HepG2 (cell line): ENCODE measurements around the gene JTB. TPM values are rescaled to one million over a fixed set of nuclear protein-coding genes. Genes with fewer than 3 reads are reported as not detected.

Source experiments
- BCLAF1 ChIP-seq: fragments of 450-650 bp; IDR thresholded peaks from 2 replicates; pipeline ENCODE4 v1.6.1; 2017; ENCODE audit warnings: mild to moderate bottlenecking
- DDIT3 ChIP-seq: sonication (generic); formaldehyde crosslinking; IDR thresholded peaks from 2 replicates; pipeline ENCODE4 v1.4.0; 2020; ENCODE audit warnings: mild to moderate bottlenecking, missing genetic modification reagents
- ELF3 ChIP-seq: IDR thresholded peaks from 2 replicates; pipeline ENCODE4 v1.6.1; 2016; ENCODE audit warnings: missing genetic modification reagents, missing compliant biosample characterization
- FOXP4 ChIP-seq: sonication (generic); formaldehyde crosslinking; IDR thresholded peaks from 2 replicates; pipeline ENCODE4 v1.4.0; 2020; ENCODE audit warnings: missing genetic modification reagents
- MAZ ChIP-seq, 2 experiments: sonication (generic) in 1 of 2; formaldehyde crosslinking in 1 of 2; IDR thresholded peaks; 2 replicates each; pipeline versions ENCODE4 v1.5.0 to v1.6.1; 2012 to 2020; ENCODE audit warnings: low read depth in 2 of 2, mild to moderate bottlenecking in 2 of 2, borderline replicate concordance in 1 of 2, improper control_type of control experiment in 1 of 2, low read length in 1 of 2, missing genetic modification reagents in 1 of 2, moderate library complexity in 1 of 2
- MTA3 ChIP-seq: sonication (generic); formaldehyde crosslinking; IDR thresholded peaks from 2 replicates; pipeline ENCODE4 v1.4.0; 2020; ENCODE audit warnings: missing genetic modification reagents
- MXI1 ChIP-seq: IDR thresholded peaks from 3 replicates; pipeline ENCODE4 v1.6.1; 2012; ENCODE audit warnings: low read depth, low read length, inconsistent platforms, borderline replicate concordance
- NBN ChIP-seq: fragments of 450-650 bp; conservative IDR thresholded peaks from 2 replicates; pipeline ENCODE4 v1.6.1; 2017
- NRL ChIP-seq: sonication (generic); formaldehyde crosslinking; IDR thresholded peaks from 2 replicates; pipeline ENCODE4 v1.5.0; 2020; ENCODE audit warnings: missing genetic modification reagents, mild to moderate bottlenecking, moderate library complexity, borderline replicate concordance
- PHF5A ChIP-seq: IDR thresholded peaks from one replicate; pipeline ENCODE4 v1.6.1; 2018; ENCODE audit warnings: low read depth, missing genetic modification reagents; ENCODE audit not compliant: unreplicated experiment
- POGZ ChIP-seq: sonication (generic); formaldehyde crosslinking; IDR thresholded peaks from 2 replicates; pipeline ENCODE4 v1.4.0; 2020; ENCODE audit warnings: mild to moderate bottlenecking, missing genetic modification reagents
- RBM39 ChIP-seq: fragments of 200-400 bp; formaldehyde crosslinking; IDR thresholded peaks from one replicate; pipeline ENCODE4 v1.6.1; 2018; ENCODE audit warnings: antibody characterized with exemption, mild to moderate bottlenecking, low read depth, low read length; ENCODE audit not compliant: poor library complexity, severe bottlenecking
- RFXANK ChIP-seq: IDR thresholded peaks from 2 replicates; pipeline ENCODE4 v1.6.1; 2016
- SMC3 ChIP-seq: IDR thresholded peaks from 2 replicates; pipeline ENCODE4 v1.6.1; 2011; ENCODE audit warnings: low read length, improper control_type of control experiment
- TSC22D2 ChIP-seq: sonication (generic); formaldehyde crosslinking; IDR thresholded peaks from 2 replicates; pipeline ENCODE4 v1.5.1; 2020; ENCODE audit warnings: missing genetic modification reagents, mild to moderate bottlenecking, borderline replicate concordance
- ZNF563 ChIP-seq: sonication (generic); formaldehyde crosslinking; IDR thresholded peaks from 2 replicates; pipeline ENCODE4 v1.8.0; 2022; ENCODE audit warnings: mild to moderate bottlenecking, moderate library complexity, missing genetic modification reagents
- ZNF574 ChIP-seq: sonication (generic); formaldehyde crosslinking; IDR thresholded peaks from 2 replicates; pipeline ENCODE4 v1.4.0; 2020; ENCODE audit warnings: missing genetic modification reagents
- ZNF776 ChIP-seq: sonication (generic); formaldehyde crosslinking; IDR thresholded peaks from 2 replicates; pipeline ENCODE4 v1.4.0; 2020; ENCODE audit warnings: mild to moderate bottlenecking, missing genetic modification reagents
- ZNF816 ChIP-seq: sonication (generic); formaldehyde crosslinking; IDR thresholded peaks from 2 replicates; pipeline ENCODE4 v1.8.0; 2022; ENCODE audit warnings: missing genetic modification reagents, mild to moderate bottlenecking, borderline replicate concordance
- polyA plus RNA-seq, 8 experiments: library from polyadenylated mRNA; depleted of rRNA in 3 of 8; stranded (reverse) in 7 of 8; unstranded in 1 of 8; fragments of >200 nt; fragmentation: Illumina TruSeq in 4 of 8; extraction: Trizol in 4 of 8; gene quantifications; 2 replicates each; pipeline versions ENCODE4 v1.2.1 to v1.2.3, GENCODE V29; 2011 to 2016; ENCODE audit warnings: low read depth in 4 of 8, missing spikeins in 1 of 8, mixed read lengths in 1 of 8; ENCODE audit not compliant: insufficient read depth in 1 of 8
- total RNA-seq, 5 experiments: library from RNA; depleted of rRNA; stranded (reverse); fragments of >200 nt; fragmentation: Illumina TruSeq; extraction: Trizol; gene quantifications; 2 replicates each; pipeline ENCODE4 v1.2.3, GENCODE V29; 2016; ENCODE audit warnings: low read depth in 1 of 5

Gene JTB
- total and polyA plus RNA-seq, 2 of the 13 experiments (the other 11 are each of a cell fraction or from before 2014, with no cell fraction given): 96.7 to 99.2 TPM

GRCh38 chr1:153967107-153967999, 10.1 kb downstream of the JTB start, which contains the start of gene CREB3L4 (continued):
- TF ChIP-seq FOXP4 (CRISPR knock-in tag) (peak; percentile 62), MTA3 (CRISPR knock-in tag) (no peak), NBN (no peak), ZNF574 (peak; percentile 83), ZNF816 (CRISPR knock-in tag) (peak; percentile 69; the same call in 1 of the 2 replicates), MXI1 (peak; percentile 95), SMC3 (no peak), ZNF776 (peak; percentile 36; the same call in 1 of the 2 replicates), POGZ (CRISPR knock-in tag) (peak; percentile 79), ZNF563 (CRISPR knock-in tag) (no peak; the same call in 1 of the 2 replicates), MAZ (IDR thresholded peaks at IDR 0.05; ENCODE audit: borderline replicate concordance, low read depth, low read length) (peak; percentile 33; the same call in 1 of the 2 replicates), MAZ (CRISPR knock-in tag; IDR thresholded peaks at IDR 0.05; ENCODE audit: low read depth) (peak; percentile 88), DDIT3 (CRISPR knock-in tag) (no peak), NRL (CRISPR knock-in tag) (peak; percentile 95), ELF3 (CRISPR knock-in tag) (peak; percentile 51), RFXANK (CRISPR knock-in tag) (no peak), RBM39 (peak; percentile 40), BCLAF1 (no peak), PHF5A (CRISPR knock-in tag) (peak; percentile 42), TSC22D2 (CRISPR knock-in tag) (peak; percentile 68; the same call in 1 of the 2 replicates)
